Activated T-helper 1 cell treated with Interleukin-2 at 50 U/mL for 16 hours (primary cell): ENCODE measurements around the gene TRIM71.
"Not testable (repeated sequence)": the region's sequence is repeated elsewhere in the genome, so short reads cannot be mapped to it uniquely, and the experiment has no call there.

Experiments
- DNase-seq: peaks from one replicate; pipeline ENCODE4 v3.0.0-alpha.2; 2020; ENCODE audit warnings: low read depth

Gene TRIM71

GRCh38 chr3:32819551-32820348, 2.0 kb downstream of the TRIM71 start:
- DNase-seq, result no peak

GRCh38 chr3:32820430-32820829, 2.6 kb downstream of the TRIM71 start:
- DNase-seq, result no peak

GRCh38 chr3:32820971-32821685, 3.3 kb downstream of the TRIM71 start:
- DNase-seq, result no peak

- no peak for DNase-seq
Measured at GRCh38 chr3:32821686-32822296, 4.0 kb downstream of the TRIM71 start.

- no peak for DNase-seq
Measured at GRCh38 chr3:32822609-32823498, 5.1 kb downstream of the TRIM71 start.

GRCh38 chr3:32823641-32824184, 5.9 kb downstream of the TRIM71 start:
- DNase-seq, result not testable (repeated sequence)

GRCh38 chr3:32825601-32826375, 8.0 kb downstream of the TRIM71 start:
- DNase-seq, result no peak

- no peak for DNase-seq
Measured at GRCh38 chr3:32831062-32831461, 13.3 kb downstream of the TRIM71 start.

GRCh38 chr3:32831791-32832190, 14.0 kb downstream of the TRIM71 start:
- DNase-seq, result no peak

GRCh38 chr3:32832193-32832592, 14.4 kb downstream of the TRIM71 start:
- no peak for DNase-seq

GRCh38 chr3:32835049-32835371, 17.2 kb downstream of the TRIM71 start:
- no peak for DNase-seq

GRCh38 chr3:32835961-32836360, 18.2 kb downstream of the TRIM71 start:
- DNase-seq, result no peak

- no peak for DNase-seq
Measured at GRCh38 chr3:32836601-32837000, 18.8 kb downstream of the TRIM71 start.

- DNase-seq, result no peak
Measured at GRCh38 chr3:32837366-32837765, 19.6 kb downstream of the TRIM71 start.

- no peak for DNase-seq
Measured at GRCh38 chr3:32837789-32838188, 20.0 kb downstream of the TRIM71 start.

GRCh38 chr3:32839714-32840085, 21.9 kb downstream of the TRIM71 start:
- DNase-seq, result no peak

- DNase-seq, result no peak
Measured at GRCh38 chr3:32840086-32840841, 22.5 kb downstream of the TRIM71 start.

- no peak for DNase-seq
Measured at GRCh38 chr3:32841341-32841740, 23.5 kb downstream of the TRIM71 start.

GRCh38 chr3:32841867-32842470, 24.2 kb downstream of the TRIM71 start:
- DNase-seq, result no peak

- no peak for DNase-seq
Measured at GRCh38 chr3:32842531-32842931, 24.7 kb downstream of the TRIM71 start.
